Measurements from ENCODE around the gene HIVEP1. TPM values are rescaled to one million over a fixed set of nuclear protein-coding genes. Genes with fewer than 3 reads are reported as not detected.

Gene HIVEP1
- total RNA-seq, 1 donor, result 20.3 TPM

- no peak for DNase-seq (ENCODE audit: low read depth)
- H3K4me3 ChIP-seq (ENCODE audit: low read depth, low read length), result no peak overlapping the region
- TF ChIP-seq CTCF (IDR thresholded peaks at IDR 0.05; ENCODE audit: insufficient read depth, low read depth, low read length), result no peak
These were observed 22.7 kb upstream of the HIVEP1 start for GRCh38 chr6:11989386-11989785.

DNA sequence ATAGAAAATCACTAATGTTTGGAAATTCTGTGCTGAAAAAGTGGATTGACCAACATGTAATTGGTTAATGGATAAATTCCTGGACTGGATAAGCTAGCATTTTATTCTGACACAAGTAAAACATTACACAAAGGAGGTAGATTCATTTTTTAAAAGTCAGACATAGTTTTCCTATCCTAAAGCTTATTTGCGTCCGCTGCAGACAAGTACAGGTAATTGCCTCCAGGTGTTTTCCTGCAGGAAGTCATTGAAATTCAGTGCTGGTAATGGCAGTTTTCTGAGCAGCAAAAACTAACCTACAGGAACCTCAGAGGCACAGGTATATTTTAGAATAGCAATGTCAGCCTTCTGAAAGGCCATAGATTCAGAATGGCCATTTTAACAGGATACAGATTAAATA lies 20.0 kb upstream of the HIVEP1 start:
- no peak for DNase-seq (ENCODE audit: low read depth)
- TF ChIP-seq CTCF (IDR thresholded peaks at IDR 0.05; ENCODE audit: insufficient read depth, low read depth, low read length), result no peak
- no peak overlapping the region for H3K4me3 ChIP-seq (ENCODE audit: low read depth, low read length)

DNA sequence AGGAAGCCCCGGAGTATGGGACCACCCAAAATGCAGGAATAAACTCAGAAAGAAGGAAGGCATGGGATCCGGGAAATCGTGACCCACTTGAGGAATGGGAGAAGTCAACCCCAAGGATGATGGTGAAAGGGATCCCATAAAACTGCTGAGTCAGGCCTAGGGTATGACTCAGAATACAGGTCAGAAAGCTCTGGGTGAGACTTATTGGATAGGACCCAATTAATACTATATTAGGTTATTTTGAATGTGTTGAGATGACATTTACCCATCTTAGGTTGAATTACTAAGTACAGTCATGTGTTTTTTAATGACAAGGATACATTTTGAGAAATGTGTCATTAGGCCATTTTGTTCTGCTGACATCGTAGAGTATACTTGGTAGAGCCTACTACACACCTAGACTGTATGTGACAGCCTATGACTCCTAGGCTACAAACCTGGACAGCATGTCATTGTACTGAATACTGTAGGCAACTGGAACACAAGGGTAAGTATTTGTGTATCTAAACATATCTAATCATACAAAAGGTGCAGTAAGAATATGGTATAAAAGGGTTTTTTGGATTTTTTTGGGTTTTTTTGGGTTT lies 17.1 kb upstream of the HIVEP1 start:
- TF ChIP-seq CTCF (IDR thresholded peaks at IDR 0.05; ENCODE audit: insufficient read depth, low read depth, low read length), result no peak
- no peak overlapping the region for H3K4me3 ChIP-seq (ENCODE audit: low read depth, low read length)
- no peak for DNase-seq (ENCODE audit: low read depth)

DNA sequence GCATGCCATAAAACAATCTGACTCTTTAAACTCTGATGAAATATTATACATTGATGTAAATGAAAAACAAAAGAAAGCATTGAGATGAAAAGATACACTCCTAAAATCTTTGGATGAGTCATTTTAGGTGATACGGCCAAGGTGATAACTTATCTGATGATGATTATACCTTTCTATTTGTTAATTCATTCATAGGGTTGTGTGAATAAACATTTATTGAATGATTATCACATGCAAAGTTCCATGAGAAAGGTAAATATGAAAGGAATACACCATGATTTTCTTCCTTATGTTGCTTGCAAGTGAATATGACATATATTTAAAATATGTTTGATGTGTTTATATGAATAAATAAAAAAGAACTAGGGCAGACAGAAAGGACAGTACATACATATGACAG lies 15.4 kb upstream of the HIVEP1 start:
- H3K4me3 ChIP-seq (ENCODE audit: low read depth, low read length), result no peak overlapping the region
- no peak for DNase-seq (ENCODE audit: low read depth)
- TF ChIP-seq CTCF (IDR thresholded peaks at IDR 0.05; ENCODE audit: insufficient read depth, low read depth, low read length), result no peak

- H3K4me3 ChIP-seq (ENCODE audit: low read depth, low read length), result no peak overlapping the region
- DNase-seq (ENCODE audit: low read depth), result no peak
- TF ChIP-seq CTCF (IDR thresholded peaks at IDR 0.05; ENCODE audit: insufficient read depth, low read depth, low read length), result no peak
These were observed 12.9 kb upstream of the HIVEP1 start for GRCh38 chr6:11999246-11999645.

DNA sequence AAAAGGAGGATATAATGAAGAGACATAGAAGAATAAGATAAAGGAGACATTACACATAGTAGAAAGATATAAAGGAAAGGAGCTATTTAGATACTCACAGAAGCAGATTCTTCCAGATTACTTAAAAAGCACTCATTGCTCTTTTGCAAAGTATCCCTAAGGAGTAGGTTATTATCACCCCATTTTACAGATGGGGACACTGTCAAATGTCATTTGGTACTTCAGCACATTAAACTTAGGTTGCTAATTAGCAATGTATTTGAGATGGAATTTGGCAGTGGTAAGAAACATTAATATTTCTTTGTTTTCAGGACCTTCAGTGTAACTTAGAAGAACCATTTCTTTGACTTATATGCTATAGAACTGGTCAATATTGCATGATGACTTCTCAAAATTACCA lies 11.9 kb upstream of the HIVEP1 start:
- no peak for TF ChIP-seq CTCF (IDR thresholded peaks at IDR 0.05; ENCODE audit: insufficient read depth, low read depth, low read length)
- no peak for DNase-seq (ENCODE audit: low read depth)
- H3K4me3 ChIP-seq (ENCODE audit: low read depth, low read length), result no peak overlapping the region
